GM12878 (cell line): Measurements from ENCODE around the gene SCGN. TPM values are rescaled to one million over a fixed set of nuclear protein-coding genes. Genes with fewer than 3 reads are reported as not detected.

Experiments
- ATAC-seq: fragments of 200-7000 bp; cut with Tn5 transposase; 3 replicates; pipeline ENCODE4 v1.9.1; 2020; ENCODE audit warnings: mild to moderate bottlenecking, moderate library complexity
- BruUV-seq: library from RNA; stranded (reverse); fragments of 400-500 nt; replicated peaks from 2 replicates; lab custom pipeline; 2021; lab: Mats Ljungman, UMichigan
- CTCF ChIA-PET: fragments of 300-600 bp; sonication (Branson Sonifier 250); formaldehyde crosslinking; extraction: SDS; loops from one replicate; lab custom pipeline; 2021; ENCODE audit warnings: inconsistent platforms; lab: Yijun Ruan, JAX
- POLR2A ChIA-PET: fragments of 350-600 bp; formaldehyde crosslinking; extraction: SDS; loops from one replicate; lab custom pipeline; 2021; ENCODE audit warnings: inconsistent platforms; lab: Charles Lee
- RAD21 ChIA-PET: fragments of 300-600 bp; sonication (Branson Sonifier 250); formaldehyde crosslinking; loops from one replicate; lab custom pipeline; 2023; ENCODE audit warnings: antibody characterized with exemption; ENCODE audit not compliant: unreplicated experiment; lab: Charles Lee
- SMC1A ChIA-PET: fragments of 300-600 bp; sonication (Branson Sonifier 250); formaldehyde crosslinking; loops from one replicate; lab custom pipeline; 2023; ENCODE audit not compliant: unreplicated experiment, uncharacterized antibody; lab: Charles Lee
- DNase-seq: peaks from one replicate; pipeline ENCODE4 v3.0.0-alpha.2; 2011; ENCODE audit warnings: low read depth, low spot score
- FAIRE-seq: peaks from 3 replicates; lab custom pipeline; 2011; peaks lifted over from hg19 to GRCh38; lab: Jason Lieb, UNC
- H2AFZ ChIP-seq: 2 replicates; pipeline ENCODE4 v1.6.0; 2011; ENCODE audit warnings: low read depth, low read length, control low read depth; ENCODE audit not compliant: control insufficient read depth
- H3K27ac ChIP-seq: 2 replicates; pipeline ENCODE4 v1.5.1; 2011; ENCODE audit warnings: control low read depth; ENCODE audit not compliant: control insufficient read depth, insufficient read depth
- H3K27me3 ChIP-seq, 2 experiments: replicated peaks in 1 of 2; 2 replicates each; pipeline versions ENCODE4 v1.6.0 to v1.6.1; 2011; ENCODE audit warnings: low read length in 1 of 2; ENCODE audit not compliant: control insufficient read depth in 2 of 2, insufficient read depth in 2 of 2
- H3K36me3 ChIP-seq, 2 experiments: 2 replicates each; pipeline ENCODE4 v1.5.1; 2011; ENCODE audit warnings: low read length in 1 of 2; ENCODE audit not compliant: control insufficient read depth in 2 of 2, insufficient read depth in 2 of 2
- H3K4me1 ChIP-seq: 2 replicates; pipeline ENCODE4 v1.6.1; 2011; ENCODE audit warnings: mild to moderate bottlenecking, low read length, moderate library complexity, mixed read lengths; ENCODE audit not compliant: control insufficient read depth, insufficient read depth
- H3K4me2 ChIP-seq: 2 replicates; pipeline ENCODE4 v1.6.0; 2011; ENCODE audit warnings: control low read depth; ENCODE audit not compliant: control insufficient read depth, insufficient read depth
- H3K4me3 ChIP-seq: fragments of 200-600 bp; sonication (generic); 2 replicates; pipeline ENCODE4 v1.5.1; 2016
- H3K79me2 ChIP-seq: 2 replicates; pipeline ENCODE4 v1.6.0; 2011; ENCODE audit warnings: low read length; ENCODE audit not compliant: control insufficient read depth, insufficient read depth
- H3K9ac ChIP-seq: 2 replicates; pipeline ENCODE4 v1.8.0; 2011; ENCODE audit warnings: low read length, control low read depth, mixed read lengths; ENCODE audit not compliant: control insufficient read depth, insufficient read depth
- H3K9me3 ChIP-seq: replicated peaks from 3 replicates; pipeline ENCODE4 v1.5.1; 2011; ENCODE audit warnings: mild to moderate bottlenecking, low read length; ENCODE audit not compliant: control insufficient read depth, insufficient read depth
- H4K20me1 ChIP-seq: 2 replicates; pipeline ENCODE4 v1.6.0; 2011; ENCODE audit not compliant: control insufficient read depth, insufficient read depth
- ASH2L ChIP-seq: fragments of 300-600, 200-600 bp; sonication (generic); IDR thresholded peaks from 2 replicates; pipeline ENCODE4 v1.6.1; 2017; ENCODE audit warnings: low read depth, mild to moderate bottlenecking, borderline replicate concordance
- BHLHE40 ChIP-seq, 2 experiments: fragments of 450-650 bp in 1 of 2; IDR thresholded peaks; 2 replicates each; pipeline ENCODE4 v1.6.1; 2011 to 2017; ENCODE audit warnings: low read depth in 2 of 2, borderline replicate concordance in 1 of 2, improper control_type of control experiment in 1 of 2, low read length in 1 of 2, mild to moderate bottlenecking in 1 of 2
- CBFB ChIP-seq: IDR thresholded peaks from 2 replicates; pipeline ENCODE4 v1.6.1; 2016; ENCODE audit warnings: antibody characterized with exemption, low read depth
- CBX5 ChIP-seq: sonication (generic); IDR thresholded peaks from 2 replicates; pipeline ENCODE4 v1.6.1; 2016; ENCODE audit warnings: low read depth, moderate library complexity, mild to moderate bottlenecking, inconsistent platforms
- CREB1 ChIP-seq: IDR thresholded peaks from 2 replicates; pipeline ENCODE4 v1.6.1; 2012; ENCODE audit warnings: low read depth, mild to moderate bottlenecking, inconsistent platforms
- EP300 ChIP-seq, 2 experiments: fragments of 150-350 bp in 1 of 2; IDR thresholded peaks; 2 replicates each; pipeline ENCODE4 v1.6.1; 2011 to 2012; ENCODE audit warnings: low read depth in 2 of 2, low read length in 2 of 2, borderline replicate concordance in 1 of 2, improper control_type of control experiment in 1 of 2, inconsistent platforms in 1 of 2; ENCODE audit not compliant: control insufficient read depth in 1 of 2
- KAT2A ChIP-seq: conservative IDR thresholded peaks from 2 replicates; pipeline ENCODE4 v1.6.1; 2011; ENCODE audit warnings: low read depth, low read length; ENCODE audit not compliant: control insufficient read depth
- MXI1 ChIP-seq: fragments of 150-350 bp; IDR thresholded peaks from 2 replicates; pipeline ENCODE4 v1.6.1; 2011; ENCODE audit warnings: low read depth, mild to moderate bottlenecking, inconsistent platforms, low read length, improper control_type of control experiment
- NFYA ChIP-seq: IDR thresholded peaks from 2 replicates; pipeline ENCODE4 v1.6.1; 2011; ENCODE audit warnings: low read depth, mild to moderate bottlenecking, low read length, improper control_type of control experiment, borderline replicate concordance
- NFYB ChIP-seq: IDR thresholded peaks from 2 replicates; pipeline ENCODE4 v1.6.1; 2011; ENCODE audit warnings: low read depth, mild to moderate bottlenecking, low read length, improper control_type of control experiment, moderate library complexity; ENCODE audit not compliant: insufficient read depth
- NRF1 ChIP-seq: conservative IDR thresholded peaks from 2 replicates; pipeline ENCODE4 v1.6.1; 2011; ENCODE audit warnings: mild to moderate bottlenecking, low read depth, low read length, improper control_type of control experiment
- RAD51 ChIP-seq: fragments of 450-650 bp; IDR thresholded peaks from 2 replicates; pipeline ENCODE4 v1.6.1; 2016; ENCODE audit warnings: moderate library complexity, mild to moderate bottlenecking, inconsistent platforms
- SMARCA5 ChIP-seq: fragments of 450-650 bp; IDR thresholded peaks from 2 replicates; pipeline ENCODE4 v1.6.1; 2017; ENCODE audit warnings: mild to moderate bottlenecking
- TCF7 ChIP-seq: IDR thresholded peaks from 2 replicates; pipeline ENCODE4 v1.6.1; 2014; ENCODE audit warnings: antibody characterized with exemption, borderline replicate concordance
- WGBS: methylation state at CpG from one replicate; pipeline ENCODE4 v1.1.6; 2016; ENCODE audit warnings: low lambda C conversion rate; ENCODE audit not compliant: insufficient replicate concordance, insufficient coverage; ENCODE audit errors: missing lambda C conversion rate; 5-methylcytosine and 5-hydroxymethylcytosine counted together
- in situ Hi-C: fragments of 300-500 bp; cut with MboI; formaldehyde crosslinking; loops from 9 replicates; pipeline ENCODE4 v1.14.3; 2018; ENCODE audit warnings: mixed read lengths
- intact Hi-C: fragments of 100-400 bp; cut with micrococcal nuclease; formaldehyde crosslinking; loops from one replicate; pipeline ENCODE4 v1.14.2; 2022; ENCODE audit not compliant: unreplicated experiment
- polyA plus RNA-seq, 11 experiments: library from polyadenylated mRNA; depleted of rRNA in 4 of 11; unstranded in 6 of 11; stranded (reverse) in 5 of 11; fragments of >200 nt; fragmentation: Nextera tagmentation in 4 of 11; fragmentation: Illumina TruSeq in 1 of 11; extraction: Ambion mirVana in 4 of 11; extraction: Trizol in 1 of 11; gene quantifications; 1 replicate in 1 of 11; 2 replicates in 10 of 11; pipeline versions ENCODE4 v1.2.1 to v1.2.3, GENCODE V29; 2011 to 2016; ENCODE audit warnings: inconsistent platforms in 2 of 11, missing spikeins in 2 of 11, low read depth in 1 of 11
- total RNA-seq, 4 experiments: library from RNA; depleted of rRNA in 3 of 4; stranded (reverse); fragments of >200 nt in 3 of 4; fragmentation: Illumina TruSeq in 1 of 4; extraction: Trizol in 1 of 4; gene quantifications; 2 replicates each; pipeline versions ENCODE4 v1.2.1 to v1.2.3, GENCODE V29; 2013 to 2021
- TF ChIP-seq, protein P1 (sequence below): fragments of 450-650 bp; IDR thresholded peaks from 2 replicates; pipeline ENCODE4 v1.6.1; 2017; ENCODE audit warnings: borderline replicate concordance
- TF ChIP-seq, protein P2 (sequence below), 3 experiments: IDR thresholded peaks in 2 of 3; conservative IDR thresholded peaks in 1 of 3; 2 replicates each; pipeline ENCODE4 v1.5.1; 2011; ENCODE audit warnings: low read depth in 3 of 3, low read length in 3 of 3, mild to moderate bottlenecking in 3 of 3, control low read depth in 2 of 3, moderate library complexity in 2 of 3, inconsistent platforms in 1 of 3, mixed read lengths in 1 of 3; ENCODE audit not compliant: control insufficient read depth in 2 of 3, insufficient read depth in 1 of 3; ENCODE audit errors: extremely low read depth in 1 of 3
- TF ChIP-seq, protein P3 (sequence below): IDR thresholded peaks from 2 replicates; pipeline ENCODE4 v1.6.1; 2012; ENCODE audit warnings: low read length, inconsistent platforms

SCGN gene
- total and polyA plus RNA-seq, 10 of the 15 experiments (the other 5 are each of a cell fraction or from before 2014, with no cell fraction given): not detected

DNA sequence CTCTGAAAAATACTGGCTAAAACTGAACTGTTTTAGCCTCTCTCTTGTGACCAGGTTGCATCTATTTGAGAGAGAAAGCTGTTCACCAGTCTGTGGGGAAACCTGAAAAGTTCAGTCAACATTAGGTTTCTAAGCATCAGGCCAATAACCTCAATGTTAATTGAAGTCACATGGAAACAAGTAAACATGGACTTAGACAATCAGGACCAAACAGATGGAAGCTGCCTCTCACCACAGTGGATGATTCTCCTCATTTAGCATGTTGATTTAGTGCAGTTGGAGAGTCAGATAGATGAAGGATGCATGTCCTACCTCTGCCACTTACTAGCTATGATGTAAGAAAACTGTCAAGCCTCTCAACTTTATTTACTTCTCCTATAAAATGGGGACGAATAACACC, 18.2 kb downstream of the SCGN start:
- in situ Hi-C loops: no loop called here
- no TSS peak for BruUV-seq
- Histone ChIP-seq H4K20me1 (no peaks in the 10 kb centered on the region), H3K36me3 (no peaks in the 10 kb centered on the region), H3K4me3 (no peak overlapping the region), H3K4me2 (no peak overlapping the region), H3K27me3 (peaks cover 0 to 2% of the 10 kb centered on the region in 2 experiments; a peak in 1 of 4 replicates), H3K9me3 (no peaks in the 10 kb centered on the region), H3K79me2 (no peaks in the 10 kb centered on the region), H2AFZ (no peak overlapping the region), H3K4me1 (no peaks in the 10 kb centered on the region), H3K9ac (no peak overlapping the region), H3K27ac (no peak overlapping the region)
- SMC1A ChIA-PET: no interaction called here
- POLR2A ChIA-PET: no interaction called here
- intact Hi-C loops: no loop called here
- DNase-seq: no peak
- no peak for ATAC-seq
- FAIRE-seq: no peak
- TF ChIP-seq, protein P1, sequence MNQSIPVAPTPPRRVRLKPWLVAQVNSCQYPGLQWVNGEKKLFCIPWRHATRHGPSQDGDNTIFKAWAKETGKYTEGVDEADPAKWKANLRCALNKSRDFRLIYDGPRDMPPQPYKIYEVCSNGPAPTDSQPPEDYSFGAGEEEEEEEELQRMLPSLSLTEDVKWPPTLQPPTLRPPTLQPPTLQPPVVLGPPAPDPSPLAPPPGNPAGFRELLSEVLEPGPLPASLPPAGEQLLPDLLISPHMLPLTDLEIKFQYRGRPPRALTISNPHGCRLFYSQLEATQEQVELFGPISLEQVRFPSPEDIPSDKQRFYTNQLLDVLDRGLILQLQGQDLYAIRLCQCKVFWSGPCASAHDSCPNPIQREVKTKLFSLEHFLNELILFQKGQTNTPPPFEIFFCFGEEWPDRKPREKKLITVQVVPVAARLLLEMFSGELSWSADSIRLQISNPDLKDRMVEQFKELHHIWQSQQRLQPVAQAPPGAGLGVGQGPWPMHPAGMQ: no peak
- TF ChIP-seq SMARCA5 (no peak), MXI1 (no peak), KAT2A (no peak), NRF1 (no peak), CBFB (no peak), NFYA (no peak), CREB1 (no peak), CBX5 (no peak), BHLHE40 (IDR thresholded peaks at IDR 0.05; ENCODE audit: borderline replicate concordance in 1 of 2, low read depth in 2 of 2, low read length in 1 of 2) (no peak), RAD51 (no peak), TCF7 (no peak), NFYB (no peak), ASH2L (no peak), EP300 (IDR thresholded peaks at IDR 0.05; ENCODE audit: borderline replicate concordance in 1 of 2, control insufficient read depth in 1 of 2, low read depth in 2 of 2, low read length in 2 of 2) (no peak)
- TF ChIP-seq, protein P2, sequence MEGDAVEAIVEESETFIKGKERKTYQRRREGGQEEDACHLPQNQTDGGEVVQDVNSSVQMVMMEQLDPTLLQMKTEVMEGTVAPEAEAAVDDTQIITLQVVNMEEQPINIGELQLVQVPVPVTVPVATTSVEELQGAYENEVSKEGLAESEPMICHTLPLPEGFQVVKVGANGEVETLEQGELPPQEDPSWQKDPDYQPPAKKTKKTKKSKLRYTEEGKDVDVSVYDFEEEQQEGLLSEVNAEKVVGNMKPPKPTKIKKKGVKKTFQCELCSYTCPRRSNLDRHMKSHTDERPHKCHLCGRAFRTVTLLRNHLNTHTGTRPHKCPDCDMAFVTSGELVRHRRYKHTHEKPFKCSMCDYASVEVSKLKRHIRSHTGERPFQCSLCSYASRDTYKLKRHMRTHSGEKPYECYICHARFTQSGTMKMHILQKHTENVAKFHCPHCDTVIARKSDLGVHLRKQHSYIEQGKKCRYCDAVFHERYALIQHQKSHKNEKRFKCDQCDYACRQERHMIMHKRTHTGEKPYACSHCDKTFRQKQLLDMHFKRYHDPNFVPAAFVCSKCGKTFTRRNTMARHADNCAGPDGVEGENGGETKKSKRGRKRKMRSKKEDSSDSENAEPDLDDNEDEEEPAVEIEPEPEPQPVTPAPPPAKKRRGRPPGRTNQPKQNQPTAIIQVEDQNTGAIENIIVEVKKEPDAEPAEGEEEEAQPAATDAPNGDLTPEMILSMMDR (IDR thresholded peaks at IDR 0.05 in 2 of 3, conservative IDR thresholded peaks at IDR 0.05 in 1 of 3; ENCODE audit: control insufficient read depth in 2 of 3, extremely low read depth in 1 of 3, insufficient read depth in 1 of 3, low read depth in 3 of 3, low read length in 3 of 3): no peak
- TF ChIP-seq, protein P3, sequence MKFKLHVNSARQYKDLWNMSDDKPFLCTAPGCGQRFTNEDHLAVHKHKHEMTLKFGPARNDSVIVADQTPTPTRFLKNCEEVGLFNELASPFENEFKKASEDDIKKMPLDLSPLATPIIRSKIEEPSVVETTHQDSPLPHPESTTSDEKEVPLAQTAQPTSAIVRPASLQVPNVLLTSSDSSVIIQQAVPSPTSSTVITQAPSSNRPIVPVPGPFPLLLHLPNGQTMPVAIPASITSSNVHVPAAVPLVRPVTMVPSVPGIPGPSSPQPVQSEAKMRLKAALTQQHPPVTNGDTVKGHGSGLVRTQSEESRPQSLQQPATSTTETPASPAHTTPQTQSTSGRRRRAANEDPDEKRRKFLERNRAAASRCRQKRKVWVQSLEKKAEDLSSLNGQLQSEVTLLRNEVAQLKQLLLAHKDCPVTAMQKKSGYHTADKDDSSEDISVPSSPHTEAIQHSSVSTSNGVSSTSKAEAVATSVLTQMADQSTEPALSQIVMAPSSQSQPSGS: no peak
- RAD21 ChIA-PET: no interaction called here
- CTCF ChIA-PET: interaction anchor here (1.0 to 1.5 kb wide), 4 partner anchors 24 to 404 kb away, joined by 3 to 5 read pairs (median 4); no protein-coding TSS in a partner anchor
- WGBS: 0% methylated on average over 1 of the region's 1 CpG
